ENCODE results near the gene GOLGB1. TPM values are rescaled to one million over a fixed set of nuclear protein-coding genes. Genes with fewer than 3 reads are reported as not detected.

The GOLGB1 gene
- total and polyA plus RNA-seq, 2 donors (not counting 1 experiment from before 2014, with no cell fraction given), result 24.7 to 68.7 TPM

- no peak overlapping the region for H3K27ac ChIP-seq (ENCODE audit: insufficient read depth, low read length)
- H3K36me3 ChIP-seq (ENCODE audit: control insufficient read depth, insufficient read depth, low read length), result peaks cover 14% of the 10 kb centered on the region
- TF ChIP-seq CTCF (conservative IDR thresholded peaks at IDR 0.05 in 1 of 2, IDR thresholded peaks at IDR 0.05 in 1 of 2; ENCODE audit: low read depth in 1 of 2, low read length in 2 of 2) (no peak), EZH2 (IDR thresholded peaks at IDR 0.05; ENCODE audit: low read length, missing control alignments) (no peak)
- no peak overlapping the region for H3K9ac ChIP-seq (ENCODE audit: insufficient read depth, low read length)
- H3K9me3 ChIP-seq (ENCODE audit: control insufficient read depth, insufficient read depth, low read depth, low read length), result no peaks in the 10 kb centered on the region
- no peak overlapping the region for H3K4me2 ChIP-seq (ENCODE audit: extremely low read depth, insufficient read depth, low read length)
- no peaks in the 10 kb centered on the region for H4K20me1 ChIP-seq (ENCODE audit: control insufficient read depth, extremely low read depth, insufficient read depth, low read length)
- H2AFZ ChIP-seq (ENCODE audit: low read length), result no peak overlapping the region
- no peaks in the 10 kb centered on the region for H3K27me3 ChIP-seq (ENCODE audit: control insufficient read depth, insufficient read depth, low read length)
- no peaks in the 10 kb centered on the region for H3K4me1 ChIP-seq (ENCODE audit: control insufficient read depth, extremely low read depth, insufficient read depth, low read length)
- DNase-seq (ENCODE audit: low read depth in 2 of 2), result no peak
- H3K79me2 ChIP-seq (ENCODE audit: control insufficient read depth, insufficient read depth, low read length), result no peaks in the 10 kb centered on the region
- no peak overlapping the region for H3K4me3 ChIP-seq (replicated peaks in 1 of 4; ENCODE audit: control extremely low read depth in 1 of 4, insufficient read depth in 1 of 4, low read depth in 3 of 4, low read length in 4 of 4)
These were observed 86.8 kb downstream of the GOLGB1 start for GRCh38 chr3:121662742-121663141.

- Histone ChIP-seq H4K20me1 (ENCODE audit: control insufficient read depth, extremely low read depth, insufficient read depth, low read length) (no peaks in the 10 kb centered on the region), H3K4me1 (ENCODE audit: control insufficient read depth, extremely low read depth, insufficient read depth, low read length) (no peaks in the 10 kb centered on the region), H3K27me3 (ENCODE audit: control insufficient read depth, insufficient read depth, low read length) (no peaks in the 10 kb centered on the region), H2AFZ (ENCODE audit: low read length) (no peak overlapping the region), H3K79me2 (ENCODE audit: control insufficient read depth, insufficient read depth, low read length) (no peaks in the 10 kb centered on the region), H3K9ac (ENCODE audit: insufficient read depth, low read length) (no peak overlapping the region), H3K9me3 (ENCODE audit: control insufficient read depth, insufficient read depth, low read depth, low read length) (no peaks in the 10 kb centered on the region), H3K36me3 (ENCODE audit: control insufficient read depth, insufficient read depth, low read length) (peaks cover 8% of the 10 kb centered on the region), H3K4me2 (ENCODE audit: extremely low read depth, insufficient read depth, low read length) (no peak overlapping the region), H3K4me3 (replicated peaks in 1 of 4; ENCODE audit: control extremely low read depth in 1 of 4, insufficient read depth in 1 of 4, low read depth in 3 of 4, low read length in 4 of 4) (no peak overlapping the region), H3K27ac (ENCODE audit: insufficient read depth, low read length) (no peak overlapping the region)
- TF ChIP-seq EZH2 (IDR thresholded peaks at IDR 0.05; ENCODE audit: low read length, missing control alignments) (no peak), CTCF (conservative IDR thresholded peaks at IDR 0.05 in 1 of 2, IDR thresholded peaks at IDR 0.05 in 1 of 2; ENCODE audit: low read depth in 1 of 2, low read length in 2 of 2) (no peak)
- no peak for DNase-seq (ENCODE audit: low read depth in 2 of 2)
These were observed 88.2 kb downstream of the GOLGB1 start for GRCh38 chr3:121661376-121661775.

GRCh38 chr3:121660356-121661171 lies 89.0 kb downstream of the GOLGB1 start, which contains the start of gene HCLS1:
HCLS1 (minus strand) TSS chr3:121660903; CDS start chr3:121658347, 2,556 bp downstream.
- Histone ChIP-seq H3K79me2 (ENCODE audit: control insufficient read depth, insufficient read depth, low read length) (no peaks in the 10 kb centered on the region), H3K27me3 (ENCODE audit: control insufficient read depth, insufficient read depth, low read length) (no peaks in the 10 kb centered on the region), H3K9ac (ENCODE audit: insufficient read depth, low read length) (no peak within 1 kb of the TSS), H3K27ac (ENCODE audit: insufficient read depth, low read length) (no peak within 1 kb of the TSS), H3K4me3 (replicated peaks in 1 of 4; ENCODE audit: control extremely low read depth in 1 of 4, insufficient read depth in 1 of 4, low read depth in 3 of 4, low read length in 4 of 4) (no peak within 1 kb of the TSS), H2AFZ (ENCODE audit: low read length) (no peak within 1 kb of the TSS), H3K4me1 (ENCODE audit: control insufficient read depth, extremely low read depth, insufficient read depth, low read length) (no peaks in the 10 kb centered on the region), H4K20me1 (ENCODE audit: control insufficient read depth, extremely low read depth, insufficient read depth, low read length) (no peaks in the 10 kb centered on the region), H3K9me3 (ENCODE audit: control insufficient read depth, insufficient read depth, low read depth, low read length) (no peaks in the 10 kb centered on the region), H3K4me2 (ENCODE audit: extremely low read depth, insufficient read depth, low read length) (no peak within 1 kb of the TSS), H3K36me3 (ENCODE audit: control insufficient read depth, insufficient read depth, low read length) (peaks cover 5% of the 10 kb centered on the region)
- TF ChIP-seq EZH2 (IDR thresholded peaks at IDR 0.05; ENCODE audit: low read length, missing control alignments), result no peak
- no peak for TF ChIP-seq CTCF (conservative IDR thresholded peaks at IDR 0.05 in 1 of 2, IDR thresholded peaks at IDR 0.05 in 1 of 2; ENCODE audit: low read depth in 1 of 2, low read length in 2 of 2)
- DNase-seq (ENCODE audit: low read depth in 2 of 2), result no peak
